Right lobe of liver (tissue), 6 donors: ENCODE measurements around the gene CAPN6. TPM values are rescaled to one million over a fixed set of nuclear protein-coding genes. Genes with fewer than 3 reads are reported as not detected.
A peak's percentile ranks its signal among the peaks of the same experiment; 100 is the strongest.

Experiments
- ATAC-seq, 4 donors: fragments of 200-7000 bp; cut with Tn5 transposase; one replicate each; pipeline ENCODE4 v1.9.1; 2020; ENCODE audit warnings: mild to moderate bottlenecking in 4 of 4, moderate library complexity in 4 of 4
- DNase-seq, 3 donors: peaks; one replicate each; pipeline ENCODE4 v3.0.0-alpha.2; 2020
- H3K27ac ChIP-seq, 3 donors: fragments of 200-600 bp; one replicate each; pipeline ENCODE4 v1.8.0; 2022
- H3K27me3 ChIP-seq, 2 donors: fragments of 200-600 bp; one replicate each; pipeline ENCODE4 v1.8.0; 2022
- H3K36me3 ChIP-seq, 4 donors: fragments of 200-600 bp; sonication (generic) in 1 of 4; one replicate each; pipeline versions ENCODE4 v1.5.1 to v1.8.0; 2017 to 2022; ENCODE audit warnings: control low read depth in 1 of 4
- H3K4me1 ChIP-seq, 4 donors: fragments of 200-600 bp; sonication (generic) in 1 of 4; one replicate each; pipeline versions ENCODE4 v1.5.1 to v1.8.0; 2017 to 2022; ENCODE audit warnings: control low read depth in 1 of 4
- H3K4me3 ChIP-seq, 3 donors: fragments of 200-600 bp; one replicate each; pipeline ENCODE4 v1.8.0; 2022
- H3K9me3 ChIP-seq, 4 donors: fragments of 200-600 bp; sonication (generic) in 1 of 4; one replicate each; pipeline versions ENCODE4 v1.5.1 to v1.8.0; 2017 to 2022; ENCODE audit warnings: control low read depth in 1 of 4
- CTCF ChIP-seq, 4 donors: fragments of 200-600 bp in 3 of 4; fragments of 450-650 bp in 1 of 4; IDR thresholded peaks; one replicate each; pipeline versions ENCODE4 v1.5.1 to v1.8.0; 2016 to 2022; ENCODE audit warnings: antibody characterized with exemption in 4 of 4, mild to moderate bottlenecking in 2 of 4
- POLR2A ChIP-seq: fragments of 450-650 bp; IDR thresholded peaks from one replicate; pipeline ENCODE4 v1.6.1; 2017; ENCODE audit warnings: antibody characterized with exemption, mild to moderate bottlenecking
- WGBS: methylation state at CpG from one replicate; pipeline ENCODE4 v1.1.6; 2018; ENCODE audit warnings: low coverage, low lambda C conversion rate; ENCODE audit not compliant: insufficient coverage; ENCODE audit errors: missing lambda C conversion rate; 5-methylcytosine and 5-hydroxymethylcytosine counted together
- intact Hi-C, 2 donors: fragments of 100-400 bp; cut with DNase I; formaldehyde crosslinking; loops; one replicate each; pipeline versions ENCODE4 v1.11.2 to v1.14.1; 2022
- total RNA-seq, 6 experiments: library from RNA; depleted of rRNA in 2 of 6; stranded (reverse); fragments of >200 nt in 2 of 6; fragmentation: NEBNext Ultra II Directional in 3 of 6; extraction: Animal tissue kit (Norgen Biotek cat#: 25700) in 3 of 6; gene quantifications; one replicate each; pipeline versions ENCODE4 v1.1.0 to v1.2.4, GENCODE V29; 2016 to 2023
- donor health status: DM: no; HTN: yes; CAD: no.
- donor health status: DM: no; HTN: no; CAD: no.
- donor health status: DM: no; HTN: no; CAD: no.
- donor health status: DM: no; HTN: yes; CAD: no.
- donor health status: DM: no; HTN: yes; CAD: no.

Gene CAPN6
- total RNA-seq, 6 experiments from 2014 or later: 0.12 to 0.44 (median 0.17) TPM

- 65% methylated on average over 7 of the region's 7 CpGs for WGBS
Observed at GRCh38 chrX:111254896-111255693, 15.2 kb downstream of the CAPN6 start.

GRCh38 chrX:111244235-111244750 lies 26.0 kb downstream of the CAPN6 start:
- TF ChIP-seq CTCF (IDR thresholded peaks at IDR 0.05) (peak; percentile 47 to 69 (median 53)), POLR2A (no peak)
- intact Hi-C loops: no loop called here
- Histone ChIP-seq H3K4me1 (no peaks in the 10 kb centered on the region), H3K4me3 (no peak overlapping the region), H3K9me3 (no peaks in the 10 kb centered on the region), H3K36me3 (no peaks in the 10 kb centered on the region), H3K27ac (no peak overlapping the region), H3K27me3 (peaks cover 0 to 7% of the 10 kb centered on the region in 2 donors)
- DNase-seq (no peak), ATAC-seq (peak in 3 of 4 donors; percentile 51 to 55 (median 52))
- WGBS: 0% methylated on average over 2 of the region's 2 CpGs

More at GRCh38 chrX:111254896-111255693, 15.2 kb downstream of the CAPN6 start:
- TF ChIP-seq POLR2A: no peak
- TF ChIP-seq CTCF (IDR thresholded peaks at IDR 0.05): no peak
- H3K36me3 ChIP-seq: no peaks in the 10 kb centered on the region
- ATAC-seq (no peak), DNase-seq (no peak)
- intact Hi-C loops: no loop called here
- no peaks in the 10 kb centered on the region for H3K4me1 ChIP-seq
- no peak overlapping the region for H3K4me3 ChIP-seq
- no peak overlapping the region for H3K27ac ChIP-seq
- no peaks in the 10 kb centered on the region for H3K9me3 ChIP-seq
- H3K27me3 ChIP-seq: no peaks in the 10 kb centered on the region

- TF ChIP-seq CTCF (IDR thresholded peaks at IDR 0.05): no peak
- no peaks in the 10 kb centered on the region for H3K4me1 ChIP-seq
- H3K27ac ChIP-seq: no peak overlapping the region
- DNase-seq (no peak), ATAC-seq (no peak)
- WGBS: 73% methylated on average over 6 of the region's 6 CpGs
- no peaks in the 10 kb centered on the region for H3K9me3 ChIP-seq
- H3K27me3 ChIP-seq: no peaks in the 10 kb centered on the region
- intact Hi-C loops: no loop called here
- no peaks in the 10 kb centered on the region for H3K36me3 ChIP-seq
- no peak overlapping the region for H3K4me3 ChIP-seq
Observed at GRCh38 chrX:111216293-111216801, 53.9 kb downstream of the CAPN6 start.

GRCh38 chrX:111207851-111208250 lies 62.4 kb downstream of the CAPN6 start:
- H3K9me3 ChIP-seq: no peaks in the 10 kb centered on the region
- WGBS: 83% methylated on average over 5 of the region's 8 CpGs
- no peak overlapping the region for H3K4me3 ChIP-seq
- no peak overlapping the region for H3K27ac ChIP-seq
- H3K36me3 ChIP-seq: no peaks in the 10 kb centered on the region
- H3K4me1 ChIP-seq: no peaks in the 10 kb centered on the region
- H3K27me3 ChIP-seq: peaks cover 0 to 5% of the 10 kb centered on the region in 2 donors
- DNase-seq: no peak
- ATAC-seq: no peak
- TF ChIP-seq CTCF (IDR thresholded peaks at IDR 0.05) (no peak), POLR2A (no peak)
- intact Hi-C loops: no loop called here
